UCSD-AML1 (cell line): ENCODE measurements around the gene STRN4.

ENCODE experiments used
- DNase-seq: peaks from one replicate; lab custom pipeline; 2025; ENCODE audit not compliant: unreplicated experiment; lab: John Stamatoyannopoulos, UW

Gene STRN4

DNA sequence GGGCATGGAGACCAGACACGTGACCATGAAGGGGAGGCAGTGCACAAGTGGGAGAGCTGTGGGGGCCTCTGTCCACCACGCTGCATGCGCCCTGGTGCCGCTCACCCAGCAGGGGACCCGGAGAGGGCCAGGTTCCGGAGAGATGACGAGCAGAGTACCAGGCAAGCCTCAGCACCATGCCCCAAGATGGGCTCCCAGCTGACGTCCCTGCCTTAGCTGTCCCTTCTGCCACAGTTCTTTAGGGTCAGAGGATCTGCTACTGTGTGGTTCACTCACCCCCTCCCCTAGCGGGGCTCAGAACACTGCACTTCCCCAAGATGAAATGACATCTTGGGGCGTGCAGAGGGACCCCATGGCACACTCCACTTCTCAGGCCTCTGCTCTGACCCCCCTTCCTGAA lies 19.7 kb downstream of the STRN4 start:
- no peak for DNase-seq

DNA sequence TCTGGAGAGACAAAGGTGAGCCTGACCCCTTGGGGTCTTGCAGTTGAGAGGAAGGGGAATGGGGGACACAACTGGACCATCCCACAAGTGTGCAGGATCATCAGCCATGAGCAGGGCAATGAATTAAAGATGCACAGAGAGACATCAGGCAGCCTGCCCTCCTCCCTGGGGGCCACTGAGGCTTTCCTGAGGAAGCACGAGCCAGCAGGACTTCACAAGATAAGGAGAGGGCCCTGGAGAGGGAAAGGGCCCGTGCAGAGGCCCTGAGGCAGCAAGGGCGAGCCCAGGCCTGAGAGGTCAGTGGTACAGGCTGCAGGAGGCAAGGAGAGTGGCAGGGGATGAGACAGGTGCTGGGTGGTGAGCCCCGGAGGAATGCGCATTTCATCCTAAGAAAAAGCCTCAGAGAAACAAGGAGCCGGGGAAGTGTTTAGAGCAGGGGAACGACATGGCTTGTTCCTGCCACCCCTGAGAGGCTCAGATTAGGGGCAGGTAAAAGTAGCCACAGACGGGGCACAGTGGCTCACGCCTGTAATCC lies 20.3 kb downstream of the STRN4 start:
- no peak for DNase-seq

DNA sequence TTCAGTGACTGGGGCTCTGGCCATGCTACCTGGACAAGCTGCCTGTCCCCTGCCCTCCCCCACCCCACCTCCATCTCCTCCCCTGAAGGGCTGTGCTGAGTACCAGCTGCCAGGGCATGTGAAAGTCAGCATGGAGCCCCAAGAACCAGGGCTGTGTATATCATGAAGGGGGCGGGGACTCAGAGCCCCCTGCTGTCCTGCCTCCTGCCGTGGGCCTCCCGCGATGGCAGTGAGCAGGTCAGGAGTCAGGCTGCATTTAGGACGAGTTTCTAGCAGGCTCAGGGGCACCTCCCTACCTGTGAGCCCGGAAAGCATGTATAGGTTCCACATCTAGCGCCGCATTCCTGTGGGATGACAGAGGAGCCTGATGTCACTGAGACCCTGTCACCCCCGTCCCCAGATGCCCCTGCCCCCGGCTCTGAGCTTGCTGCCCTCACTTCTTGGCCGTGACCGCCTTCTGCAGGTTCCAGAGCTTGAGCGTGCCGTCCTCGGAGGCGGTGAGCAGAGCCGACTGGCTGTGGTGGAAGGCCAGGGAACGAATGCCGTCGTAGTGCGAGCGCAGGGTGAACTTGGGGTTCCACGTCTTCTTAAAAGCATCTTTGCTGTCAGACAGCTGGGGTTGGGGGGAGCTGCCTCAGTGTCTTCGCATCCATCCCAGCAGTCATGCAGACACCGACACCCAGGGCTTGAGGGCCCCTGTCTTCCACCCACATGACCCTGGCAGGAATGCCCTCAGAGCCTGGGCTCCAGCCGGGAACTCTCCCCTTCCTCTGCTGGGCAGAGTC lies 21.0 kb downstream of the STRN4 start:
- no peak for DNase-seq

DNA sequence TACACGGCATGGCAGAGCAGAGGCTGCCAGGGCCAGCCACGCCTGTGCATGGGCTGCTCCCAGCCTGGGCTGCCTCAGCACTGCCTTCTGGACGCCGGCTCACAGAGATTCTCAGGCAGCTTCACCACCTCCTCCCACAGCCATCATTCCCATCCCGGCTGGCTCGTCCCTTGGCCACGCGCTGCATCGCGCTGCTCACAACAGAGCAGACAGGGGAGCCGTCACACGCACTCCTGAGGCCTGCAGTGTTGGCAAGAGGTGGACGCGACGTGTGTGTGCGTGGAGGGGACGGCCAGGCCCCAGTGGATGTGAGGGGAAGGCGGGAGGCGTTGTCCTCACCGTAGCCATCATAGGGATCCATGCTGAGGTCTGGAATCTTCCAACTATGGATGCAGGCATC lies 21.8 kb downstream of the STRN4 start:
- DNase-seq: no peak

DNA sequence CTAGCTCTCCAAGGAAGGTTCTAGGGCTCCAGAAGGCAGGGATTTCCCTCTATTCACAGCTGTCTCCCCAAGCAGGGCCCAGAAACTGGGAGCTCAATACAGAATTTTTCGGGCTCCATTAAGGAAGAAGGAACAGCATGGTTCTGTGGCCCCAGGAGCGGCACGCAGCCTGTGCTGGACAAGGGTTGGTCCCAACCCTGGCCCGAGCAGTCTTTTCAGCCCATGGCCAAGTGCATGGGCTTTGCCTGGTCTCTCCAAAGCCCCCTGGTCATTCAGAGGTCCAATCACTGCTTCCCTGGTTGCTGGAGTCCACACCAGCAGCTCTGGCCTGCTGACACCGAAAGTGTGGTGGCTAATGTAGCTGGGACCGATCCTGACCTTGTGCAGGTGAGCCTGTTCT lies 22.8 kb downstream of the STRN4 start:
- no peak for DNase-seq

DNA sequence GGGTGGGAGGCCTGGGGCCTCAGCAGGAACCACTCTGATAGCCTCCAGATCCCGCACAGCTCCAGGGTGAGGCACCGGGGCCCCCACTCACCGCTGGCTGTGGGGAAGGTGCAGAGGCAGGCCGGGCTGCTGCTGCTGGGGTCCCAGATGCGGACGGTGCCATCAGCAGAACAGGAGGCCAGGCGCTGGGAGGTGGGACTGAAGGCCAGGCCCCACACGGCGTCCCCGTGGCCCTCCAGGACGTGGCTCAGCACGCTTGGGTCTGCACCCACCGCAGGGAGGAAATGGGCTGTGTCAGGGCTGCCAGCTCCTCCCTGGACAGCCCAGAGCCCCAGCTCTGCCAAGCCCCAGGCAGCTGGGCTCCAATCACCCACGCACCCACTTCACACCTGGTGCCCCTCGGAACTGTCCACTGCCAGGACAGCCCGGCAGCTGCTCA lies 23.2 kb downstream of the STRN4 start:
- DNase-seq: peak; percentile 78

DNA sequence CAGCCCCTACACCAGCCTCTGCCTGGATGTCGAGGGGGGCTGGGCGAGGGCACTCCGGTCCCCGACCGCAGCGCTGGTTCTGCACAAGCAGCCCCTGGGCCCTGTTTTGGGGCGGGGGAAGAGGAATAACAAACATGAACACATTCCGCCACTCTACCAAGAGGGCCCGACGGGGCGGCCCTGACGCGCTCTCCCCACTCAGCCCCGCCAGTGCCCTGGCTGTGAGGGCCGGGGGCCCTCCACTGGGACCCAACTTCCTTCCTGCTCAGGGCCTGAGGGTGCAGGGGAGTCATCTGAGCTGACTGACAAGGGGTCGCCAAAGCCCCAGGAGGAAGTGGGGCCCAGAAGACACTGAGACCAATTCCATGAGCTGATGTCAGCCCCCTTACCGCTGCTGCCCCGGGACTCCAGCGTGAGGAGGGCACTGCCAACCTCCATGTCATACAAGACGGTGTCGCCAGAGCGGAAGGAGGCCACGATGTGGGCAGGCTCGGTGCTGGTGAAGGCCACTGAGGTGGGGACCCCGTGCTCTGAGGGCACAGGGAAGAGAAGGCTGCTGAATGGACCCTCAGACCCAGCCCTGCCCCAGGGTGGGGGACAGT lies 23.7 kb downstream of the STRN4 start:
- DNase-seq: peak; percentile 71

DNA sequence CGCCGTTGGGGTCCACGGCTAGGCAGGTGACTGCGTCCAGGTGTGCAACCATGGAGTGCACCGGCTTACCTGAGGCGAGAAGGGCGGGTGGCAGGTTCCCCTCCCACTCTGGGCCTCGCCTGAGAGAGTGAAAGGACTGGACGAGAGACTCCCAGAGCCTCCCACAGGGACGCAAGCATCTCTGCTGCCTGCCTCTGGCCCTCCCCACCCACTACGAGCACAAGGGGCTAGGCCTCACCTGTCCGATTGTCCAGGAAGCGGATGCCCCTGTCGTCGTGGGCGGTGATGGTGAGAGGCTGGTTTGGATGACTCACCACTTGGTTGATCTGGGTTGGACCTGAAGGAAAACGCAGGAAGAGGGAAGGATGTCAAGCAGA lies 24.3 kb downstream of the STRN4 start:
- DNase-seq: no peak

DNA sequence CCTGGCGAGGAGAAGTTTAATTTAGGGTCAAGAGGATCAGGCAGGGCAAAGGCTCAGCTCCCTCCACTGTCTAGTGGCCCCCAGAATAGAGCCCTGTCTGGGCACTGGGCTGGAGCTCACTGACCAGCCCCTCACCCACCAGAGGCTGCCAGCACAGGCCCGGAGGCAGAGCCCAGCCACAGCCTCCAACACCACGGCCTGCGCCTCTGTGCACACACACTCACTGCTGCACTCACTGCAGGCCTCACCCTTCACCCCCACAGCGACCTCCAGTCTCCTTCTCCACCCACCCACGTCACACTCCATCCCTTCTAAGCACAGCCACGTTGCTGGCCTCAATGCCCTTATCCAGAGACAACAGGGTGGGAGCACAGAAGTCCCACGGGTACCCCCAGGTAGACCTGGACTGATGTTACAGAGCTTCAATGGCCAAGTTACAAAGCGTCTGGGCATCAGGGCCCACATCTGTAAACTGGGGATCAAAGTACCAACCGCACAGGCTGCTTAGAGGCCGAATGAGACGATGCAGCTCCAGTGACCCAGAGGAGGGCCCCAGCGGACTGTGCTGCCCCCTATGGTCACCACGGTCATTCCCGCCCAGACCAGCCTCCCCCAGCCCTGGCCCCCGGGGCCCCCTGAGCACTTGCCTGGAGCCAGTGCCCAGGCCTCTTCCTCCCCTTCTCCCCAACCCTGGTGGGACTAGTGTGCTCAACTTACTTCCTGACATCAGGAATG lies 24.8 kb downstream of the STRN4 start:
- no peak for DNase-seq

DNA sequence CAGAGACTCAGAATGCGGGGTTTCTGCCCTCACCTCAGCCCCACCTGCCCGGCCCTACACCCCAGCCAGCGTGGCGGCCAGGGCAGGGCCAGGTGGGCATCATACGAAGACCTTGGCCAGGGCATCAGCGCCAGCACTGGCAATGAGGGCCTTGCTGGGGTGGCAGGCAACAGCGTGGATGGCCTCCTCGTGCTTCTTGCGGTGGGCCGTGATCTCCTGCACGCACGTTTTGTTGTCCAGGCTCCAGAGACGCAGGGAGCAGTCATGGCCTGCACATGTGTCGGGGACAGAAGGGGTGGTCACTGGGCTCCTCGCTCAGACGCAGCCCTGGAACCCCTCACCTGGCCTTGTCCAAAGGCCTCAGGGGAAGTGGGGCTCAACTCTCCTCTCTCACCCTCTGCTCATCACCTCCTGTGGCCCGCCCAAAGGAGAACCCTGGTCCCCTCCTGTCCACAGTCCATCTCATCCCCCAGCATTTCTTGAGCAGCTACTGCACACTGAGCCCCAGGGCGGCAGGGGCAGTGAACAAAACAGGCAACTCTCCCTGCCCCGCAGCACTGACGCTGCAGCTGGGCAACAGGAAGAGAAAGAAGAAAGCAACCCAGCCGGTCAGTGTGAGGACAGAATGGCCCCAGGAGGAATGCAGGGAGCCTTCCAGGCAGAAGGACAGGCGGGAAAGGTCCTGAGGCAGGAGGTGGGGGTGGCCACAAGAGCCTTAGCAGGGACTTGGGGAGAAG lies 25.6 kb downstream of the STRN4 start:
- no peak for DNase-seq

DNA sequence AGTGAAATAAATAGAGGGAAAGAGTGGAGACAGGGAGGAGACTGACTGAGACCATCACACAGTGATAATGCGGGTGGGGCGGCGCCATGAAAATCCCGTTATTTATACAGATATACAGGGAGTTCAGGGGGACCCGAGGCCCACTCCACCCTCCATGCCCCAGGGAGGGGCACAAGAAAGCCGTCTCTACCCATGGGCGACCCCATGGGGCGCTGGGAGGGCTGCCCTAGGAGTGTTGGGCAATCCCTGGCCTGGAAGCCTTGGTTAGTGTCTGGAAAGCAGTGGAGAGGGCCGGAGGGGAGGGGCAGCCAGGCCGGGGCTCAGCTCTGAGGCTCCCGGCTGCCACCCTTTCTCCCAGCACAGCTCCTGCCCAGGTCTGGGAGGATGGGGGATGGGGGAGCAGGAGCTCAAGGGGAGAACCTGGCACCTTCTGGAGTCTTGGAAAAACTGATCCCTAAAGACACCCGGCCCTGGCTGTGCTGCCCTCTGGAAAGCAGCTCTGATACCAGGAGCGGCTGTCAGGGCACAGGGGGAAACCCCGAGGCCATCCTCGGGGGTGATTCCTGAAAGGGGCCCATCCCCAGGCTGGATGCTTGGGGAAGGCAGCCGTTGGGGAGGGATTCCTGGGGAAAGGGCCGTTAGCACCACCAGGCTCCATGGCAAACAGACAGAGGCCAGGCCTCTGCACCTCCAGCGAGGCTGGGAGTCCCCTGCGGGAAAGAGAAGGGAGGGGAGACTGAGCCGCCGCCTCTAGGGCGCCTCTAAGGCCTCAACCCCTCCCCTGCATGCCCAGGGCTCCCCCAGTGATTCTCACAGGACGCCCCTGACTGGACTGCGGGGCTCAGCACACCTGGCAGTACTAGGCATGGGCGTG lies 26.4 kb downstream of the STRN4 start:
- no peak for DNase-seq

DNA sequence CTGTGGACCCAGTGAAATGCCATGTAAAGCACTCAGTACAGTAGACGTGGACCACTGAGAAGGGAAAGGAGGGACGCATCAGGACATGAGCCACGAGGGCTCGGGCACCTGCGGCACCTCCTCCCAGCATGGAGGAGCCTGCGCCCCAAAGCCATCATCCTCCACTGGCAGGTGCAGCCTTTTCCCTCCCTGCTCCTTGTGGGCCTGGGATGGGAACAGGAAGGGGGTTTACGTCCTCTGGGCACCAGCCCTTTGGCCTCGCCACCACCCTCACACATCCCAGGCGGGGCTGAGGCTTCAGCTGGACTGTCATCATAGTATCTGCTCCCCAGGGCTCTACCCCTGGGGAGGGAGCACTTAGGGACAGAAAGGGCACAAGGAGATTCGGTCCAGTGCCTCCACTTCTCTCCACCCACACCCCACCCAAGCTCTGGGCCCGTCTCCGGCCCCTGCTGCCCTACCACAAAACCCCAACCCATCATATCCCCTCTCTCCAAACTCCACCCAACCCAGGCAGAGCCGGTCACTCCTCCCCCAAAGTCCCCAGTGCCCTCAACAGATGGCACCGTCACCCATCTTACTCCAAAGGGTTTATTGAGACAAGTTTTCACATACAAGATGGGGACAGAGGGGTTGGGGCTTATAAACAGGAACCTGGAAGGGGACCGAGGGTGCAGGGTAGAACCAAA lies 27.2 kb downstream of the STRN4 start:
- no peak for DNase-seq

DNA sequence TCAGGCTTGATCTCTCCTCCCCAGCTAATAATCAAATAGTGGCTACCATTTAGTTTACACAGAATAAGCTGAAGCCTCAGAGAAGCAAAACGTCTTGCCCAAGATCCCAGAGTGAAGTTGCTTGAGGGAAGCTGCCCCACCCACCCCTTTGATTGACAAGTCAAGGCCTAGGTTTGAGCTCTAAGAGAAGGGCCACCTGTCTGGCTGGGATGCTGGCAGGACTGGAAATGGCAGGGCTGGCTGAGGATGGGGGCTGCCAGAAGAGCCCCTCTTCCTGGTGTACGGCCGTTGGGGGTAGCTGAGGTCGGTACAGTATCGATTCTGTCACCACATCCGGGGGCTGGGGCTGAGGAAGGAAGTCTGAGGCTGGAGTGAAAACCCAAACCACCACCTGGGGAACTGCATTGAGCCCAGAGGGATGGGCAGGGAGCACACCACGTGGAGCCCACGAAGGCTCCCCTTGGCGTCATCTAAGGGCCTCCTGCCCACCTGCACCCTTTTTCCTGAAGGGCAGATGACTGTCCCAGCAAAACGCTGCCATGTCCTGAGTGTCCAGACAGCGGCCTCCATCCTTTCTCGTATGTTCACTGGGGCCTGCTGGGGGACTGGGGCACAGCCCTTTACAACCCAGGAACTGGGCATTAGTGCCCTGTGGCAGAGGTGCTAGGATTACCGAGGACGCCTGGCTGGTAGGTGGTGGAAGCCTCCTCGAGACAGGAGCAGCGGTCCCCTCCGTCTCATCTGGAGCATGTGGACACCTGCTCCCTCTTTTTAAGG lies 27.9 kb downstream of the STRN4 start:
- DNase-seq: peak; percentile 86

DNA sequence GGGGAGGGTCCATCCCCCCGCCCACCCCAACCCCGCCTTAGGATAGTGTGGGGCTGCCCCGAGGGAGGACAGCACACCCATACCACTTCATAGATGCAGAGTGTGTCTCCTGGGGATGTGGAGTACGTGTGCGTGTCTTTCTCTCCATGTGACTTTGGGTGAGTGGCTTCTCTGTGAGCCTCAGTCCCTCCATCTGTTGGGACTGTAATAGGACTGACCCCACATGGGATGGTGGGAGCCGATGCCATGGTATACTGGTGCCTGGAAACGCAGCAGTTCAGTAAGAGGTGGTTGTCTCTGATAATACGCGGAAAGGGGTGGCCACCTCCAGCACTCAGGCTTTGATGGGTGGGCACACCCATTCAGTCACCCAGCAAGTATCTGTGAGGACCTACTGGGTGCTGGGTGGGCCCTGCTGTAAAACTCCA lies 28.5 kb downstream of the STRN4 start:
- no peak for DNase-seq

DNA sequence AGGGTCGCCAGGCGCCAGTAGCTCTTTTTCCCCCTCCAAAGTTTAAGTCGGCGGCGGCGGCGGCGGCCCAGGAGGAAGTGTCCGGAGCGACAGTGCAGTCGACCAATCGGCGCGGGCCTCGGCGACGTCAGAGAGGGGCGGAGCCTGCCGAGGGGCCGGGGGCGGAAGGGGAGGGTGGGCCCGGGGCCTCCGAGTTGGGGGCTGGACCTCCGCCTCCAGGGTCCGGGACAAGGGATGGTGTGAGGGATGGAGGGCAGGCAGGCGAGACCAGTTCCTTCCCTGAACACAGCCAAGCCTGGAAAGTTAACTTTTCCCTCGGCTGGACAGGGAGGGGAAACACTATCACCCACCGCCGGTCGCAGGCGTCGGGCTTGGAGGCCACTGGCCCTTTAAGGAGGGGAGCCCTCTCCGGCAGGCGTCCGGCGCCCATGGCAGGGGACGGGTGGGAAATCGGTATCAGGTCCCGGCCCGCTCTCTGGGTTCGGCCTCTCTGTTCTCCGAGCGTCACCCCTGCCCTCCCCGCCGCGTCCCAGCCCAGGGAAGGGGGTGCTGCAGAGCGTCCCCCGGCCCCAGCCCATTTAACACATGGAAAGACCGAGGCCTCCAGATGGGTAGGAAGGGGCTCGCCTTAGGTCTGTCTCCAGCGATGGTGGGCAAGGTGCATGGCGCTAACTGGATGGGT lies 29.1 kb downstream of the STRN4 start, which contains the start of gene PRKD2:
Gene PRKD2 (minus strand): TSS at position 81 of the 682 bp plus-strand sequence. CDS start 744 bp downstream, outside the sequence.
- peak; percentile 91 for DNase-seq

DNA sequence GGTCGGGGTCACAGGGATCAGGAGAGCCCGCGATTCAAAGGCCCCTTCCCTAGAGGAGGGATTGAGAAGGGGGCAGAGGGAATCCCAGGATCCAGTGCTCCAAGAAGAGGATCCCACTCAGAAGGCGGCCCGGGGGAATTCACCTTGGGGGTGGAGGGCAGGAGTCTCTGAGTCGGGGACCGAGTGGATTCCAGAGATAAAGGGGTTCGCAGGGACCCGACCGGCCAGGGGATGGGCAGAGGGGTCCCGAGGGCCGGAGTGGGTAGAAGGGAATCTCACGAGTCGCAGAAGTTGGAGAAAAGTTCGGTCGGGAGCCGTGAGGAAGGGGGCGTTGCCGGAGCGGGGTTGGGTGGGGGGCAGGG lies 29.6 kb downstream of the STRN4 start:
- no peak for DNase-seq

DNA sequence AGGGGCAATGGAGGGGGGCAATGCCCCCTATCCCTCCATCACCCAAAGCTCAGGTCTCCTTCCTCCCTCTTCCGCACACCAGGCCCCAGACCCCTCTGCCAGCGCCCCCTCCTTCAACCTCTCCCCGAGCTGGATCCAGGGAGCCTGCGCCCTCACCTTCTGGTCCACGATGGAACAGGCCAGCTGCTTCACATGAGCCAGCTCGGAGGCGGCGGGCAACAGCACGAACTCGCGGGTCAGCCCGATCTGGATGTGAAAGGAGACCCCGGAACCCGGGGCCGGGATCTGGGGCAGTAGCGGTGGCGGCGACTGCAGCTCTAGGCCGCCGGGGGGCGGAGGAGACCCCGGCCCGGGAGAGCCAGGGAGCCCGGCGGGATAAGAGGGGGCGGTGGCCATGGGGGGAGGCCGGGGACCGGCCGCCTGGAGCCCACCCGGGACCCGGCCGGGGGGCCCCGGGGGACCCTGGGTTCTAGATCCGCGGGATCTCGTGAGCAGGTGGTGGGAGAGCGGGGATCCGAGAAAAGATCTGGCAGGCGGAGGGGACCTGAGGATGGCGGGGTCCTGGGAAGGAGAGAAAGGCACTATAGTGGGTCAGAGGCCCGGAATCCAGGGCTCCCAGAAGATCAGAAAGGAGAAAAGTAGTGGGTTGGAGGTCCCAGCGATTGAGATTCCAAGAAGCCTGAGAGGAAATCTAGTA lies 30.1 kb downstream of the STRN4 start:
- peak; percentile 28 for DNase-seq

DNA sequence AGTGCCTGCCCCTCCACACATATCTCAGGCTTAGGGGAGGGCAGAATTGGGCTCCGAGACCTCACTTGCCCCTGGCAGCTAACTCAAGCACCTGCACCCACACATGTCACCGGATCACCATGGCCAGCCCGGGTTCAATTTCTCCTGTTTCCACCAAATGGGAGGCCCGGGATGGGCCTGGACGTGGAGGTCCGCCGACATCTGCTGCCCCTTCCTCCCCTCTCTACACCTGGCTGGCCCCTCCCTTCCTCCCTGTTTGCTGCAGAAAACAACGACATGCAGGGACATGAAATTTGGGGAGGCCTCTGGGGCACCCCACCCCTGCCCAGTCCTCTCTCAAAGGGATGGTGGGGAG lies 30.7 kb downstream of the STRN4 start:
- DNase-seq: no peak
